ENCODE results near the gene DNAJA3. TPM values are rescaled to one million over a fixed set of nuclear protein-coding genes. Genes with fewer than 3 reads are reported as not detected.
A peak's percentile ranks its signal among the peaks of the same experiment; 100 is the strongest.

Gene DNAJA3
- total RNA-seq, 3 donors from 2014 or later (not counting 1 experiment from before 2014, with no cell fraction given) = 22.1 to 34.2 (median 27.2) TPM

GRCh38 chr16:4501071-4501478 lies 75.4 kb downstream of the DNAJA3 start:
- no peak for TF ChIP-seq CTCF (IDR thresholded peaks at IDR 0.05)
- no peaks in the 10 kb centered on the region for H3K27me3 Mint-ChIP-seq (ENCODE audit: low read depth in 2 of 2)
- peak overlapping the region; percentile 83 to 88 for H3K27ac Mint-ChIP-seq
- Histone ChIP-seq H3K4me3 (ENCODE audit: low read length) (no peak overlapping the region), H3K27ac (ENCODE audit: low read length) (no peak overlapping the region), H3K4me1 (ENCODE audit: control insufficient read depth, insufficient read depth, low read length) (peaks cover 39% of the 10 kb centered on the region), H3K27me3 (ENCODE audit: control insufficient read depth, insufficient read depth, low read length) (no peaks in the 10 kb centered on the region), H3K9me3 (ENCODE audit: control insufficient read depth, insufficient read depth, low read length) (no peaks in the 10 kb centered on the region), H3K36me3 (ENCODE audit: control insufficient read depth, insufficient read depth, low read length) (peaks cover 12% of the 10 kb centered on the region)
- intact Hi-C loops (cut with micrococcal nuclease) = no loop called here
- H3K4me1 Mint-ChIP-seq = peaks cover 67 to 72% of the 10 kb centered on the region in 2 donors
- no peak overlapping the region for H3K4me3 Mint-ChIP-seq
- 97% methylated on average over 5 of the region's 5 CpGs for WGBS (ENCODE audit: insufficient coverage)
- no peaks in the 10 kb centered on the region for H3K36me3 Mint-ChIP-seq
- DNase-seq (no peak), ATAC-seq (no peak)
- H3K9me3 Mint-ChIP-seq = no peaks in the 10 kb centered on the region

- H3K27ac Mint-ChIP-seq = peak overlapping the region; percentile 93 to 95
- H3K4me1 ChIP-seq (ENCODE audit: control insufficient read depth, insufficient read depth, low read length) = peaks cover 68% of the 10 kb centered on the region
- H3K36me3 Mint-ChIP-seq = no peaks in the 10 kb centered on the region
- intact Hi-C loops (cut with micrococcal nuclease) = loop anchor here (1.0 kb wide), 2 partner anchors 43 to 80 kb away; no protein-coding TSS in a partner anchor
- peaks cover 38% of the 10 kb centered on the region for H3K36me3 ChIP-seq (ENCODE audit: control insufficient read depth, insufficient read depth, low read length)
- H3K4me3 Mint-ChIP-seq = peak overlapping the region; percentile 90
- no peak for TF ChIP-seq CTCF (IDR thresholded peaks at IDR 0.05)
- 14% methylated on average over 13 of the region's 13 CpGs for WGBS (ENCODE audit: insufficient coverage)
- H3K4me3 ChIP-seq (ENCODE audit: low read length) = peak overlapping the region; percentile 2
- no peaks in the 10 kb centered on the region for H3K9me3 Mint-ChIP-seq
- H3K4me1 Mint-ChIP-seq = peaks cover 59 to 70% of the 10 kb centered on the region in 2 donors
- no peaks in the 10 kb centered on the region for H3K9me3 ChIP-seq (ENCODE audit: control insufficient read depth, insufficient read depth, low read length)
- ATAC-seq = peak; percentile 78 to 85 (median 79)
- DNase-seq = peak; percentile 38 to 89
- H3K27ac ChIP-seq (ENCODE audit: low read length) = peak overlapping the region; percentile 84
- no peaks in the 10 kb centered on the region for H3K27me3 Mint-ChIP-seq (ENCODE audit: low read depth in 2 of 2)
- H3K27me3 ChIP-seq (ENCODE audit: control insufficient read depth, insufficient read depth, low read length) = no peaks in the 10 kb centered on the region
These were observed 79.9 kb downstream of the DNAJA3 start for GRCh38 chr16:4505356-4506147.

Other genes starting within 250 kb of the DNAJA3 start
- not detected for gene SRL, start 183.8 kb upstream of the DNAJA3 start, total RNA-seq
- 1 to 10 TPM; 6.5 to 9.6 (median 8.9) TPM for gene TFAP4, start 152.8 kb upstream of the DNAJA3 start, total RNA-seq
- under 1 TPM in 2 of 3 donors, not detected in 1; 0.05 to 0.35 TPM for gene GLIS2, start 109.8 kb upstream of the DNAJA3 start, total RNA-seq
- 10 to 100 TPM; 29.4 to 42.7 (median 39.0) TPM for gene PAM16, start 74.5 kb upstream of the DNAJA3 start, total RNA-seq
- gene VASN, start 54.0 kb upstream of the DNAJA3 start, total RNA-seq = under 1 TPM; 0.35 to 0.93 (median 0.78) TPM
- gene CORO7, start 9.3 kb upstream of the DNAJA3 start, total RNA-seq = 100 to 1,000 TPM; 335 to 425 (median 415) TPM
- 10 to 100 TPM; 66.6 to 71.2 (median 69.8) TPM for gene NMRAL1, start 48.8 kb downstream of the DNAJA3 start, total RNA-seq
- gene HMOX2, start 50.5 kb downstream of the DNAJA3 start, total RNA-seq = 100 to 1,000 TPM in 1 of 3 donors, 10 to 100 TPM in 2; 66.0 to 104 (median 77.3) TPM
- 10 to 100 TPM; 35.2 to 49.2 (median 37.9) TPM for gene CDIP1, start 112.9 kb downstream of the DNAJA3 start, total RNA-seq
- gene C16orf96, start 130.5 kb downstream of the DNAJA3 start, total RNA-seq = under 1 TPM; 0.35 to 0.61 (median 0.43) TPM
- 10 to 100 TPM; 40.8 to 54.4 (median 53.6) TPM for gene UBALD1, start 189.0 kb downstream of the DNAJA3 start, total RNA-seq
- gene MGRN1, start 199.0 kb downstream of the DNAJA3 start, total RNA-seq = 100 to 1,000 TPM; 102 to 106 (median 105) TPM